SK-N-SH treated with all-trans-retinoic acid at 6 μM for 48 hours (cell line): ENCODE measurements around the gene SLC5A6.

Experiments
- ATAC-seq: fragments of 200-7000 bp; cut with Tn5 transposase; 3 replicates; pipeline ENCODE4 v1.9.1; 2020; ENCODE audit warnings: mild to moderate bottlenecking, moderate library complexity
- ARNTL ChIP-seq: fragments of 450-650 bp; formaldehyde crosslinking; IDR thresholded peaks from 2 replicates; pipeline ENCODE4 v1.5.0; 2020; ENCODE audit warnings: low read depth, mild to moderate bottlenecking, moderate library complexity, borderline replicate concordance
- BACH2 ChIP-seq: fragments of 250-450 bp; sonication (Bioruptor Pico); IDR thresholded peaks from 2 replicates; pipeline ENCODE4 v1.9.0; 2021; ENCODE audit warnings: mild to moderate bottlenecking, borderline replicate concordance
- CSDC2 ChIP-seq: fragments of 250-450 bp; sonication (Bioruptor Pico); IDR thresholded peaks from 2 replicates; pipeline ENCODE4 v1.5.0; 2020; ENCODE audit warnings: mild to moderate bottlenecking, moderate library complexity
- ESRRG ChIP-seq: fragments of 250-450 bp; sonication (Bioruptor Pico); IDR thresholded peaks from 2 replicates; pipeline ENCODE4 v1.6.1; 2021; ENCODE audit warnings: mild to moderate bottlenecking
- GLIS3 ChIP-seq: fragments of 250-450 bp; sonication (Bioruptor Pico); IDR thresholded peaks from 2 replicates; pipeline ENCODE4 v1.5.0; 2020; ENCODE audit warnings: mild to moderate bottlenecking, moderate library complexity
- ISL1 ChIP-seq: fragments of 250-450 bp; sonication (Bioruptor Pico); IDR thresholded peaks from 2 replicates; pipeline ENCODE4 v2.1.2; 2022; ENCODE audit warnings: mild to moderate bottlenecking, moderate library complexity
- OSR1 ChIP-seq: fragments of 250-450 bp; sonication (Bioruptor Pico); IDR thresholded peaks from 2 replicates; pipeline ENCODE4 v1.8.0; 2022; ENCODE audit warnings: moderate library complexity, mild to moderate bottlenecking, inconsistent platforms
- POU6F1 ChIP-seq: fragments of 250-450 bp; sonication (Bioruptor Pico); IDR thresholded peaks from 2 replicates; pipeline ENCODE4 v1.8.0; 2021; ENCODE audit warnings: low read depth, mild to moderate bottlenecking, moderate library complexity, borderline replicate concordance
- PPARA ChIP-seq: fragments of 250-450 bp; sonication (Bioruptor Pico); IDR thresholded peaks from 2 replicates; pipeline ENCODE4 v1.5.0; 2020; ENCODE audit warnings: mild to moderate bottlenecking, borderline replicate concordance
- RARB ChIP-seq: fragments of 250-450 bp; sonication (Bioruptor Pico); IDR thresholded peaks from 2 replicates; pipeline ENCODE4 v1.8.0; 2021; ENCODE audit warnings: mild to moderate bottlenecking, moderate library complexity
- SNAI2 ChIP-seq: fragments of 250-450 bp; sonication (Bioruptor Pico); IDR thresholded peaks from 2 replicates; pipeline ENCODE4 v1.5.0; 2020; ENCODE audit warnings: mild to moderate bottlenecking, moderate library complexity
- TSHZ2 ChIP-seq: fragments of 250-450 bp; sonication (Bioruptor Pico); IDR thresholded peaks from 2 replicates; pipeline ENCODE4 v1.5.0; 2020; ENCODE audit warnings: mild to moderate bottlenecking, moderate library complexity
- ZC3H10 ChIP-seq: fragments of 250-450 bp; sonication (Bioruptor Pico); IDR thresholded peaks from 2 replicates; pipeline ENCODE4 v1.5.1; 2021; ENCODE audit warnings: mild to moderate bottlenecking, moderate library complexity
- ZFP3 ChIP-seq: fragments of 250-450 bp; sonication (Bioruptor Pico); IDR thresholded peaks from 2 replicates; pipeline ENCODE4 v1.5.0; 2020; ENCODE audit warnings: mild to moderate bottlenecking, moderate library complexity
- ZFP30 ChIP-seq: fragments of 450-650 bp; formaldehyde crosslinking; IDR thresholded peaks from 2 replicates; pipeline ENCODE4 v1.5.0; 2022; ENCODE audit warnings: mild to moderate bottlenecking, moderate library complexity
- ZNF565 ChIP-seq: fragments of 450-650 bp; formaldehyde crosslinking; conservative IDR thresholded peaks from 2 replicates; pipeline ENCODE4 v1.5.0; 2020; ENCODE audit warnings: low read depth, mild to moderate bottlenecking, moderate library complexity
- ZNF8 ChIP-seq: fragments of 450-650 bp; formaldehyde crosslinking; IDR thresholded peaks from 2 replicates; pipeline ENCODE4 v1.5.0; 2020; ENCODE audit warnings: mild to moderate bottlenecking, moderate library complexity
- TF ChIP-seq, protein P1 (sequence below): fragments of 250-450 bp; sonication (Bioruptor Pico); IDR thresholded peaks from 2 replicates; pipeline ENCODE4 v1.5.1; 2021; ENCODE audit warnings: mild to moderate bottlenecking, moderate library complexity
- TF ChIP-seq, protein P2 (sequence below): fragments of 250-450 bp; sonication (Bioruptor Pico); IDR thresholded peaks from 2 replicates; pipeline ENCODE4 v1.5.1; 2020; ENCODE audit warnings: low read depth, mild to moderate bottlenecking, moderate library complexity
- TF ChIP-seq, protein P3 (sequence below): fragments of 250-450 bp; sonication (Bioruptor Pico); IDR thresholded peaks from 2 replicates; pipeline ENCODE4 v1.8.0; 2020; ENCODE audit warnings: mild to moderate bottlenecking, moderate library complexity, borderline replicate concordance

SLC5A6 gene

GRCh38 chr2:27179344-27180000 lies 32.6 kb downstream of the SLC5A6 start:
- ATAC-seq = no peak
- no peak for TF ChIP-seq ZNF565
- TF ChIP-seq OSR1 (CRISPR knock-in tag) = no peak
- no peak for TF ChIP-seq ARNTL (CRISPR knock-in tag)
- TF ChIP-seq, protein P1, sequence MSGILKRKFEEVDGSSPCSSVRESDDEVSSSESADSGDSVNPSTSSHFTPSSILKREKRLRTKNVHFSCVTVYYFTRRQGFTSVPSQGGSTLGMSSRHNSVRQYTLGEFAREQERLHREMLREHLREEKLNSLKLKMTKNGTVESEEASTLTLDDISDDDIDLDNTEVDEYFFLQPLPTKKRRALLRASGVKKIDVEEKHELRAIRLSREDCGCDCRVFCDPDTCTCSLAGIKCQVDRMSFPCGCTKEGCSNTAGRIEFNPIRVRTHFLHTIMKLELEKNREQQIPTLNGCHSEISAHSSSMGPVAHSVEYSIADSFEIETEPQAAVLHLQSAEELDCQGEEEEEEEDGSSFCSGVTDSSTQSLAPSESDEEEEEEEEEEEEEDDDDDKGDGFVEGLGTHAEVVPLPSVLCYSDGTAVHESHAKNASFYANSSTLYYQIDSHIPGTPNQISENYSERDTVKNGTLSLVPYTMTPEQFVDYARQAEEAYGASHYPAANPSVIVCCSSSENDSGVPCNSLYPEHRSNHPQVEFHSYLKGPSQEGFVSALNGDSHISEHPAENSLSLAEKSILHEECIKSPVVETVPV (CRISPR knock-in tag) = no peak
- TF ChIP-seq ZFP3 = no peak
- no peak for TF ChIP-seq TSHZ2 (CRISPR knock-in tag)
- no peak for TF ChIP-seq PPARA (CRISPR knock-in tag)
- no peak for TF ChIP-seq SNAI2 (CRISPR knock-in tag)
- no peak for TF ChIP-seq CSDC2
- TF ChIP-seq, protein P2, sequence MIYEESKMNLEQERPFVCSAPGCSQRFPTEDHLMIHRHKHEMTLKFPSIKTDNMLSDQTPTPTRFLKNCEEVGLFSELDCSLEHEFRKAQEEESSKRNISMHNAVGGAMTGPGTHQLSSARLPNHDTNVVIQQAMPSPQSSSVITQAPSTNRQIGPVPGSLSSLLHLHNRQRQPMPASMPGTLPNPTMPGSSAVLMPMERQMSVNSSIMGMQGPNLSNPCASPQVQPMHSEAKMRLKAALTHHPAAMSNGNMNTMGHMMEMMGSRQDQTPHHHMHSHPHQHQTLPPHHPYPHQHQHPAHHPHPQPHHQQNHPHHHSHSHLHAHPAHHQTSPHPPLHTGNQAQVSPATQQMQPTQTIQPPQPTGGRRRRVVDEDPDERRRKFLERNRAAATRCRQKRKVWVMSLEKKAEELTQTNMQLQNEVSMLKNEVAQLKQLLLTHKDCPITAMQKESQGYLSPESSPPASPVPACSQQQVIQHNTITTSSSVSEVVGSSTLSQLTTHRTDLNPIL (CRISPR knock-in tag) = no peak
- TF ChIP-seq, protein P3, sequence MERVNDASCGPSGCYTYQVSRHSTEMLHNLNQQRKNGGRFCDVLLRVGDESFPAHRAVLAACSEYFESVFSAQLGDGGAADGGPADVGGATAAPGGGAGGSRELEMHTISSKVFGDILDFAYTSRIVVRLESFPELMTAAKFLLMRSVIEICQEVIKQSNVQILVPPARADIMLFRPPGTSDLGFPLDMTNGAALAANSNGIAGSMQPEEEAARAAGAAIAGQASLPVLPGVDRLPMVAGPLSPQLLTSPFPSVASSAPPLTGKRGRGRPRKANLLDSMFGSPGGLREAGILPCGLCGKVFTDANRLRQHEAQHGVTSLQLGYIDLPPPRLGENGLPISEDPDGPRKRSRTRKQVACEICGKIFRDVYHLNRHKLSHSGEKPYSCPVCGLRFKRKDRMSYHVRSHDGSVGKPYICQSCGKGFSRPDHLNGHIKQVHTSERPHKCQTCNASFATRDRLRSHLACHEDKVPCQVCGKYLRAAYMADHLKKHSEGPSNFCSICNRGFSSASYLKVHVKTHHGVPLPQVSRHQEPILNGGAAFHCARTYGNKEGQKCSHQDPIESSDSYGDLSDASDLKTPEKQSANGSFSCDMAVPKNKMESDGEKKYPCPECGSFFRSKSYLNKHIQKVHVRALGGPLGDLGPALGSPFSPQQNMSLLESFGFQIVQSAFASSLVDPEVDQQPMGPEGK (CRISPR knock-in tag) = no peak
- no peak for TF ChIP-seq BACH2
- TF ChIP-seq ISL1 (CRISPR knock-in tag) = no peak
- no peak for TF ChIP-seq POU6F1
- TF ChIP-seq ZFP30 = no peak
- TF ChIP-seq GLIS3 = no peak
- no peak for TF ChIP-seq RARB (CRISPR knock-in tag)
- TF ChIP-seq ESRRG (CRISPR knock-in tag) = no peak
- TF ChIP-seq ZC3H10 (CRISPR knock-in tag) = no peak

- no peak for ATAC-seq
- TF ChIP-seq POU6F1 (no peak), CSDC2 (no peak), RARB (CRISPR knock-in tag) (no peak), SNAI2 (CRISPR knock-in tag) (no peak), ZNF8 (CRISPR knock-in tag) (no peak), ISL1 (CRISPR knock-in tag) (no peak), TSHZ2 (CRISPR knock-in tag) (no peak), PPARA (CRISPR knock-in tag) (no peak), ARNTL (CRISPR knock-in tag) (no peak)
- TF ChIP-seq, protein P3 (CRISPR knock-in tag) = no peak
- TF ChIP-seq, protein P1 (CRISPR knock-in tag) = no peak
Observed at GRCh38 chr2:27178469-27178868, 33.6 kb downstream of the SLC5A6 start.
